Thoracic aorta (tissue), 2 donors: ENCODE data around the gene APBA2. TPM values are rescaled to one million over a fixed set of nuclear protein-coding genes. Genes with fewer than 3 reads are reported as not detected.

Source experiments
- ATAC-seq: fragments of 150-250 bp; one replicate; pipeline ENCODE4 v1.8.0; 2017; ENCODE audit warnings: low read depth; ENCODE audit not compliant: insufficient number of reproducible peaks, low FRiP score
- DNase-seq: peaks from one replicate; pipeline ENCODE4 v3.0.0-alpha.2; 2020; ENCODE audit warnings: low spot score
- H3K27ac ChIP-seq, 2 donors: fragments of 200-600 bp; sonication (generic); 1 replicate in 1 of 2; 2 replicates in 1 of 2; pipeline ENCODE4 v1.5.1; 2016; ENCODE audit warnings: mild to moderate bottlenecking in 2 of 2, moderate library complexity in 2 of 2
- H3K27me3 ChIP-seq: fragments of 200-600 bp; sonication (generic); replicated peaks from 2 replicates; pipeline ENCODE4 v1.6.0; 2016; ENCODE audit warnings: mild to moderate bottlenecking; ENCODE audit not compliant: insufficient read depth
- H3K36me3 ChIP-seq: fragments of 200-600 bp; sonication (generic); one replicate; pipeline ENCODE4 v1.5.1; 2016
- H3K4me1 ChIP-seq, 2 donors: fragments of 200-600 bp; sonication (generic); 1 replicate in 1 of 2; 2 replicates in 1 of 2; pipeline versions ENCODE4 v1.5.1 to v1.6.0; 2016; ENCODE audit warnings: low read depth in 2 of 2, mild to moderate bottlenecking in 1 of 2; ENCODE audit not compliant: control insufficient read depth in 1 of 2
- H3K4me3 ChIP-seq: fragments of 200-600 bp; sonication (generic); 2 replicates; pipeline ENCODE4 v1.5.1; 2016; ENCODE audit warnings: mild to moderate bottlenecking
- H3K9me3 ChIP-seq: fragments of 200-600 bp; sonication (generic); 2 replicates; pipeline ENCODE4 v1.5.1; 2016
- total RNA-seq, 2 donors: library from RNA; depleted of rRNA; stranded (reverse); fragments of >200 nt; gene quantifications; one replicate each; pipeline versions ENCODE4 v1.1.0 to v1.2.3, GENCODE V29; 2016
- TF ChIP-seq, protein P1 (sequence below): fragments of 200-600 bp; sonication (generic); IDR thresholded peaks from one replicate; pipeline ENCODE4 v1.5.1; 2019; ENCODE audit warnings: antibody characterized with exemption

Gene APBA2
- total RNA-seq, 2 donors from 2014 or later, result 4.9 to 5.6 TPM

DNA sequence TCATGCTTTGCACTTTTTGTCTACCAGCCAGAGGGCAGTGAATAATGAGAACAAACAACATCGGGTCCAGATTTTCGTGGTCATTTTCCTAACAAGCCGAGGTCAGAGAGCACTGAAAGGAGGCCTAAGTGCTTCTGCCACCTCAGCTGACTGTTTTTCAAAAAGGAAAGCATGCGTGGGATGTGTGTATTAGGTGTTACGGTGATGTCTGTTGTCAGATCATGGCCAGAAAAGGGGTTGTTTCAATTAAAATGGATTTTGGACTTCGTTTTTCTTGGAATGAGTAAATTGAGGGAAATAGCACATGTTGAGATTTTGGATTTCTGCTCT lies 99.5 kb downstream of the APBA2 start:
- no peaks in the 10 kb centered on the region for H3K9me3 ChIP-seq
- no peaks in the 10 kb centered on the region for H3K36me3 ChIP-seq
- no peak for ATAC-seq
- no peak overlapping the region for H3K4me3 ChIP-seq
- no peak for DNase-seq
- peaks cover 0 to 6% of the 10 kb centered on the region in 2 donors for H3K4me1 ChIP-seq
- no peaks in the 10 kb centered on the region for H3K27me3 ChIP-seq
- H3K27ac ChIP-seq, result no peak overlapping the region
- TF ChIP-seq, protein P1, sequence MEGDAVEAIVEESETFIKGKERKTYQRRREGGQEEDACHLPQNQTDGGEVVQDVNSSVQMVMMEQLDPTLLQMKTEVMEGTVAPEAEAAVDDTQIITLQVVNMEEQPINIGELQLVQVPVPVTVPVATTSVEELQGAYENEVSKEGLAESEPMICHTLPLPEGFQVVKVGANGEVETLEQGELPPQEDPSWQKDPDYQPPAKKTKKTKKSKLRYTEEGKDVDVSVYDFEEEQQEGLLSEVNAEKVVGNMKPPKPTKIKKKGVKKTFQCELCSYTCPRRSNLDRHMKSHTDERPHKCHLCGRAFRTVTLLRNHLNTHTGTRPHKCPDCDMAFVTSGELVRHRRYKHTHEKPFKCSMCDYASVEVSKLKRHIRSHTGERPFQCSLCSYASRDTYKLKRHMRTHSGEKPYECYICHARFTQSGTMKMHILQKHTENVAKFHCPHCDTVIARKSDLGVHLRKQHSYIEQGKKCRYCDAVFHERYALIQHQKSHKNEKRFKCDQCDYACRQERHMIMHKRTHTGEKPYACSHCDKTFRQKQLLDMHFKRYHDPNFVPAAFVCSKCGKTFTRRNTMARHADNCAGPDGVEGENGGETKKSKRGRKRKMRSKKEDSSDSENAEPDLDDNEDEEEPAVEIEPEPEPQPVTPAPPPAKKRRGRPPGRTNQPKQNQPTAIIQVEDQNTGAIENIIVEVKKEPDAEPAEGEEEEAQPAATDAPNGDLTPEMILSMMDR, result no peak

DNA sequence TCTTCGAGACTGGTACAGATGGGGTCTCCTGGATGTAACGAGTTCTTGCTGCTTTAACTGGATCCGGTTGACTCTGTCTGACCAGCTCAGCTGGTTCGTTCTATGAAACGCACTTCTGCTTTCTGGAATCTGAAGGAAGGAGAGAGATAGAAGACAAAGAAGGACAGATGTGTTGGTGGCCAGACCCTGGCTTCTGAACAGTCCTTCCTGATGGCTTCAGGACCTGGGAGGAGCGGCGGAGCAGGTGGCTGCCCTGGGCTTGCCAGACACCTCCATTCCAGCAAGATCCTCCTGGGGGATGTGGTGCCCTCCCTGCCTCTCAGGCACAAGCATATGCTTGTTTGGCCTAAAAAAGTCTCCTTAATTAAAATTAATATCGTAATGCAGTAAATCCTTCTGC lies 99.9 kb downstream of the APBA2 start:
- Histone ChIP-seq H3K4me1 (peaks cover 0 to 6% of the 10 kb centered on the region in 2 donors), H3K27me3 (no peaks in the 10 kb centered on the region), H3K27ac (no peak overlapping the region), H3K36me3 (no peaks in the 10 kb centered on the region), H3K9me3 (no peaks in the 10 kb centered on the region), H3K4me3 (no peak overlapping the region)
- TF ChIP-seq, protein P1, result no peak
- ATAC-seq (no peak), DNase-seq (no peak)

DNA sequence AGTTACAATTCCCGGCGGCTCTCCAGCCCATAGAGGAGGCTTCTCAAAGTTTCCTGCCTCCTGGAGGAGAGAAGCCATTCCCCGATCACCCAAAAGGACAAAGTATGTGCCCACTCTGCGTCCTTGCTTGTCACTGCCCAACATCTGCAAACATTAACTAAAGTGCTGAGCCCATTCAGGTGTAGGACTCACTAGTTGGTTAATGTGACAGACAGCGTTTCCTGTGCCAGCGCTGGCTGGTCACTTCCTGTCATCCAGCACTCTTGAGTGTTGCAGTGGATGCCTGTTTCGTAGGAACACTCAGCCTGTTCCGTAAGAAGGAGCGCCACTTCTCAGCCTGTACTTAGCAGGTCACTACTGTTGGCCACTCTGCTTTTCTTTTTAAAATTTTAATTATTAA lies 100.3 kb downstream of the APBA2 start:
- TF ChIP-seq, protein P1, result no peak
- Histone ChIP-seq H3K4me3 (no peak overlapping the region), H3K9me3 (no peaks in the 10 kb centered on the region), H3K4me1 (peaks cover 0 to 6% of the 10 kb centered on the region in 2 donors), H3K36me3 (no peaks in the 10 kb centered on the region), H3K27me3 (no peaks in the 10 kb centered on the region), H3K27ac (no peak overlapping the region)
- no peak for DNase-seq
- ATAC-seq, result no peak

DNA sequence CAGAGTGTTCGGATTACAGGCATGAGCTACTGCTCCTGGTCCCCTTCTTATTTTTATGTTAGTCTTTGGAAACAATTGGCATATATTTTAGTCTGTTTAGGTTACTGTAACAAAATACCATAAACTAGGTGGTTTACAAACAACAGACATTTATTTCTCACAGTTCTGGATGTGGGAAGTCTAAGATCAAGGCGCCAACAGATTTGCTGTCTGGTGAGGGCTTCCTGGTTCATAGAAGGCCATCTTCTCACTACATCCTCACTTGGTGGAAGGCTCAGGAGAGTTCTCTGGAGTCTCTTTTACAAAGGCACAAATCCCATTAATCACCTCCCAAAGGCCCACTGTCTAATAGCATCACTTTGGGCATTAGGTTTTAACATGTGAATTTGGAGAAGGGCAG lies 101.0 kb downstream of the APBA2 start:
- Histone ChIP-seq H3K27ac (no peak overlapping the region), H3K4me3 (no peak overlapping the region), H3K9me3 (no peaks in the 10 kb centered on the region), H3K27me3 (no peaks in the 10 kb centered on the region), H3K4me1 (peaks cover 0 to 6% of the 10 kb centered on the region in 2 donors), H3K36me3 (no peaks in the 10 kb centered on the region)
- ATAC-seq, result no peak
- no peak for DNase-seq
- TF ChIP-seq, protein P1, result no peak

DNA sequence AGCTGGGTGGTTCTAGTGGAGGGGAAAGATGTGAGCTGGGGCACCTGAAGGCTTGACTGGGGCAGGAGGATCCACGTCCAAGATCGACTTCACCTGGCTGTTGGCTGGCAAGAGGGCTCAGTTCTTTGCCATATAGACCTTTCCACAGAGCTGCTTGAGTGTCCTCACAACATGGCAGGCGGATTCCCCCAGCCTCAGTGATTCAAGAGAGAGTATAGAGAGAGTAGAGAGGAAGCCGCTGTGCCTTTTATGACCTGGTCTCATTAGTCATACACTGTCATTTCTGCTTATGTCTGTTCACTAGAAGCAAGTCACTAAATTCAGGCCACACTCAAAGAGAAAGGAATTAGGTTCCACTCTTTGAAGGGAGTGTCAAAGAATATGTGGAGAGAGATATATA lies 101.6 kb downstream of the APBA2 start:
- H3K4me1 ChIP-seq, result peaks cover 0 to 6% of the 10 kb centered on the region in 2 donors
- no peak overlapping the region for H3K4me3 ChIP-seq
- H3K9me3 ChIP-seq, result no peaks in the 10 kb centered on the region
- TF ChIP-seq, protein P1, result no peak
- no peaks in the 10 kb centered on the region for H3K27me3 ChIP-seq
- ATAC-seq (no peak), DNase-seq (no peak)
- no peak overlapping the region for H3K27ac ChIP-seq
- no peaks in the 10 kb centered on the region for H3K36me3 ChIP-seq
